ENCODE data around the gene PPIP5K2.
A peak's percentile ranks its signal among the peaks of the same experiment; 100 is the strongest.
"Not testable (repeated sequence)": the region's sequence is repeated elsewhere in the genome, so short reads cannot be mapped to it uniquely, and the experiment has no call there.

The PPIP5K2 gene

DNA sequence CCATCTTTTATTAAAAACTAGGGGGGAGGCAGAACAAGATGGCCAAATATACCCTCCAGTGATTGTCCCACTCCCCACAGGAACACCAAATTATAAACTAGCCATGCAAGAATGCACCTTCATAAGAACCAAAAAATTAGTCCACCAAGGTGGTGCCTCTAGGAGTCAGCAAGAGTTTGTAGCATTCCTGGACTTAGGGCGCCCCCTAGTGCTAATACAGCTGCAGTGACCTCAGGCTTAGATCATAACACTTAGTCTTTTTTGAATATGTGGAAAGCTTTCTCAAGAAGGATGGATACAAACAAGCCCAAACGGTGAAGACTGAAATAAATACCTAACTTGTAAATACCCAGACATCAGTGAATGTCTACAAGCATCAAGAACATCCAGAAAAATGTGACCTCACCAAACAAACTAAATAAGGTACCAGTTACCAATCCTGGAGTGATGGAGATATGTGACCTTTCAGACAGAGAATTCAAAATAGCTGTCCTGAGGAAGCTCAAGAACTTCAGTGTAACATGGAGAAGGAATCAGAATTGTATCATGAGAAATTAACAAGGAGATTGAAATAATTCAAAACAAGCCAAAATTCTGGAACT, 19.3 kb downstream of the PPIP5K2 start:
- peak; percentile 57 to 73 (median 61) for DNase-seq
- Histone ChIP-seq H3K4me3 (ENCODE audit: insufficient read depth, low read depth, low read length, poor library complexity, severe bottlenecking) (no peak overlapping the region), H3K27me3 (replicated peaks; ENCODE audit: control insufficient read depth, insufficient read depth, low read length, poor library complexity, severe bottlenecking) (no peaks in the 10 kb centered on the region), H3K9me3 (ENCODE audit: control insufficient read depth, low read length) (no peaks in the 10 kb centered on the region), H3K36me3 (ENCODE audit: control insufficient read depth, insufficient read depth, low read length) (peaks cover 15% of the 10 kb centered on the region), H3K4me1 (ENCODE audit: control insufficient read depth, insufficient read depth, low read length, poor library complexity, severe bottlenecking) (no peaks in the 10 kb centered on the region), H3K27ac (ENCODE audit: insufficient read depth, low read length, poor library complexity, severe bottlenecking) (no peak overlapping the region)

DNA sequence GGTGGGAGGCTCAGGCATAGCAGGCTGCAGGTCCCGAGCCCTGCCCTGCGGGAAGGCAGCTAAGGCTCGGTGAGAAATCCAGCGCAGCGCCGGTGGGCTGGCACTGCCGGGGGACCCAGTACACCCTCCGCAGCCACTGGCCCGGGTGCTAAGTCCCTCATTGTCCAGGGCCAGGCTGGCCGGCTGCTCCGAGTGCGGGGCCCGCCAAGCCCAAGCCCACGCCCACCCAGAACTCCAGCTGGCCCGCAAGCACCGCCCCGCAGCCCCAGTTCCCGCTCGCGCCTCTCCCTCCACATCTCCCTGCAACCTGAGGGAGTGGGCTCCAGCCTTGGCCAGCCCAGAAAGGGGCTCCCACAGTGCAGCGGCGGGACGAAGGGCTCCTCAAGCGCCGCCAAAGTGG, 22.0 kb downstream of the PPIP5K2 start:
- not testable (repeated sequence) for H3K9me3 ChIP-seq (ENCODE audit: control insufficient read depth, low read length); H3K27me3 ChIP-seq (replicated peaks; ENCODE audit: control insufficient read depth, insufficient read depth, low read length, poor library complexity, severe bottlenecking); H3K4me3 ChIP-seq (ENCODE audit: insufficient read depth, low read depth, low read length, poor library complexity, severe bottlenecking); H3K27ac ChIP-seq (ENCODE audit: insufficient read depth, low read length, poor library complexity, severe bottlenecking); H3K36me3 ChIP-seq (ENCODE audit: control insufficient read depth, insufficient read depth, low read length); DNase-seq; H3K4me1 ChIP-seq (ENCODE audit: control insufficient read depth, insufficient read depth, low read length, poor library complexity, severe bottlenecking)

- H3K4me3 ChIP-seq (ENCODE audit: insufficient read depth, low read depth, low read length, poor library complexity, severe bottlenecking): no peak overlapping the region
- no peak overlapping the region for H3K27ac ChIP-seq (ENCODE audit: insufficient read depth, low read length, poor library complexity, severe bottlenecking)
- no peaks in the 10 kb centered on the region for H3K4me1 ChIP-seq (ENCODE audit: control insufficient read depth, insufficient read depth, low read length, poor library complexity, severe bottlenecking)
- no peaks in the 10 kb centered on the region for H3K27me3 ChIP-seq (replicated peaks; ENCODE audit: control insufficient read depth, insufficient read depth, low read length, poor library complexity, severe bottlenecking)
- no peaks in the 10 kb centered on the region for H3K9me3 ChIP-seq (ENCODE audit: control insufficient read depth, low read length)
- no peak for DNase-seq
- H3K36me3 ChIP-seq (ENCODE audit: control insufficient read depth, insufficient read depth, low read length): peaks cover under 1% of the 10 kb centered on the region
Measured at GRCh38 chr5:103145196-103145595, 25.1 kb downstream of the PPIP5K2 start.

DNA sequence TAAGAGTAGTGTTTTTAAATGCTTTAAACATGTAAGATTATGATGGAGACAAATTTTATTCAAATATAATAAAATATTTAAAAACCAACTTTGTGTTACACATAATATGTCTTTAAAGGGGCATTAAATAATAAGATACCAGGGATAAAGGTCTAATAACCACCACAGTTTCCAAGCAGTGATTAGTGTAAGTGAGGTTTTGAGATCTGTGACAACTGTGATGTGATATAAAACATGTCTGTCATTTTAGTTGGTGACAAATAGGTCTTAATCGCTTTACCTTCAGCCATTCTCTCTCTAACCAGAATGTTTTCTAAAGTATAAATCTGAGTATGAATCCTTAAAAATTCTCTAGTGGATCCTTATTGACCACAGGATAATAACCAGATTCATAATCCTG, 28.1 kb downstream of the PPIP5K2 start:
- Histone ChIP-seq H3K4me1 (ENCODE audit: control insufficient read depth, insufficient read depth, low read length, poor library complexity, severe bottlenecking) (no peaks in the 10 kb centered on the region), H3K36me3 (ENCODE audit: control insufficient read depth, insufficient read depth, low read length) (peaks cover 11% of the 10 kb centered on the region), H3K27me3 (replicated peaks; ENCODE audit: control insufficient read depth, insufficient read depth, low read length, poor library complexity, severe bottlenecking) (no peaks in the 10 kb centered on the region), H3K9me3 (ENCODE audit: control insufficient read depth, low read length) (no peaks in the 10 kb centered on the region), H3K4me3 (ENCODE audit: insufficient read depth, low read depth, low read length, poor library complexity, severe bottlenecking) (no peak overlapping the region), H3K27ac (ENCODE audit: insufficient read depth, low read length, poor library complexity, severe bottlenecking) (no peak overlapping the region)
- no peak for DNase-seq

DNA sequence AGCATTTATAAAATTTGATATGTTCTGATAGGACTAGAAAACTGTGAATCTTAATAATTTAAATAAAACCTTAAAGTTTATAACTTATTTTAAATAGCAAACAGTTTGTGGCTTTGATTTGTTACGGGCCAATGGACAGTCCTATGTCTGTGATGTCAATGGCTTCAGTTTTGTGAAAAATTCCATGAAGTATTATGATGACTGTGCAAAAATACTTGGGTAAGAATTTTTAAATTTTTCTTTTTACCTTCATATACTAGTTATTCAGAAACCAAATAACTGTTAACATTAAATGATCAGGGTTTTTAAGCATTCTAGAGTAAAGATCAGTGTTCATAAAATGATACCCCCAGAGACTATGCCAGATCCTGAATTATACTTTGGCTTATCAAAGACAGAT, 31.1 kb downstream of the PPIP5K2 start:
- Histone ChIP-seq H3K4me1 (ENCODE audit: control insufficient read depth, insufficient read depth, low read length, poor library complexity, severe bottlenecking) (no peaks in the 10 kb centered on the region), H3K27me3 (replicated peaks; ENCODE audit: control insufficient read depth, insufficient read depth, low read length, poor library complexity, severe bottlenecking) (no peaks in the 10 kb centered on the region), H3K27ac (ENCODE audit: insufficient read depth, low read length, poor library complexity, severe bottlenecking) (no peak overlapping the region), H3K36me3 (ENCODE audit: control insufficient read depth, insufficient read depth, low read length) (peaks cover 21% of the 10 kb centered on the region), H3K9me3 (ENCODE audit: control insufficient read depth, low read length) (no peaks in the 10 kb centered on the region), H3K4me3 (ENCODE audit: insufficient read depth, low read depth, low read length, poor library complexity, severe bottlenecking) (no peak overlapping the region)
- no peak for DNase-seq

GRCh38 chr5:103166706-103167105, 46.6 kb downstream of the PPIP5K2 start:
- no peak overlapping the region for H3K27ac ChIP-seq (ENCODE audit: insufficient read depth, low read length, poor library complexity, severe bottlenecking)
- no peak for DNase-seq
- no peaks in the 10 kb centered on the region for H3K9me3 ChIP-seq (ENCODE audit: control insufficient read depth, low read length)
- H3K4me1 ChIP-seq (ENCODE audit: control insufficient read depth, insufficient read depth, low read length, poor library complexity, severe bottlenecking): no peaks in the 10 kb centered on the region
- H3K4me3 ChIP-seq (ENCODE audit: insufficient read depth, low read depth, low read length, poor library complexity, severe bottlenecking): no peak overlapping the region
- no peaks in the 10 kb centered on the region for H3K27me3 ChIP-seq (replicated peaks; ENCODE audit: control insufficient read depth, insufficient read depth, low read length, poor library complexity, severe bottlenecking)
- H3K36me3 ChIP-seq (ENCODE audit: control insufficient read depth, insufficient read depth, low read length): peaks cover 15% of the 10 kb centered on the region

GRCh38 chr5:103174147-103174546, 54.0 kb downstream of the PPIP5K2 start:
- H3K4me1 ChIP-seq (ENCODE audit: control insufficient read depth, insufficient read depth, low read length, poor library complexity, severe bottlenecking): no peaks in the 10 kb centered on the region
- no peaks in the 10 kb centered on the region for H3K9me3 ChIP-seq (ENCODE audit: control insufficient read depth, low read length)
- H3K36me3 ChIP-seq (ENCODE audit: control insufficient read depth, insufficient read depth, low read length): peaks cover 24% of the 10 kb centered on the region
- no peaks in the 10 kb centered on the region for H3K27me3 ChIP-seq (replicated peaks; ENCODE audit: control insufficient read depth, insufficient read depth, low read length, poor library complexity, severe bottlenecking)
- no peak for DNase-seq
- no peak overlapping the region for H3K4me3 ChIP-seq (ENCODE audit: insufficient read depth, low read depth, low read length, poor library complexity, severe bottlenecking)
- H3K27ac ChIP-seq (ENCODE audit: insufficient read depth, low read length, poor library complexity, severe bottlenecking): no peak overlapping the region

GRCh38 chr5:103177543-103177942, 57.4 kb downstream of the PPIP5K2 start:
- Histone ChIP-seq H3K4me3 (ENCODE audit: insufficient read depth, low read depth, low read length, poor library complexity, severe bottlenecking) (no peak overlapping the region), H3K27me3 (replicated peaks; ENCODE audit: control insufficient read depth, insufficient read depth, low read length, poor library complexity, severe bottlenecking) (no peaks in the 10 kb centered on the region), H3K9me3 (ENCODE audit: control insufficient read depth, low read length) (no peaks in the 10 kb centered on the region), H3K36me3 (ENCODE audit: control insufficient read depth, insufficient read depth, low read length) (peaks cover 34% of the 10 kb centered on the region), H3K27ac (ENCODE audit: insufficient read depth, low read length, poor library complexity, severe bottlenecking) (no peak overlapping the region), H3K4me1 (ENCODE audit: control insufficient read depth, insufficient read depth, low read length, poor library complexity, severe bottlenecking) (no peaks in the 10 kb centered on the region)
- no peak for DNase-seq

GRCh38 chr5:103178167-103178566, 58.1 kb downstream of the PPIP5K2 start:
- Histone ChIP-seq H3K27me3 (replicated peaks; ENCODE audit: control insufficient read depth, insufficient read depth, low read length, poor library complexity, severe bottlenecking) (no peaks in the 10 kb centered on the region), H3K4me1 (ENCODE audit: control insufficient read depth, insufficient read depth, low read length, poor library complexity, severe bottlenecking) (no peaks in the 10 kb centered on the region), H3K27ac (ENCODE audit: insufficient read depth, low read length, poor library complexity, severe bottlenecking) (no peak overlapping the region), H3K4me3 (ENCODE audit: insufficient read depth, low read depth, low read length, poor library complexity, severe bottlenecking) (no peak overlapping the region), H3K9me3 (ENCODE audit: control insufficient read depth, low read length) (no peaks in the 10 kb centered on the region), H3K36me3 (ENCODE audit: control insufficient read depth, insufficient read depth, low read length) (peaks cover 34% of the 10 kb centered on the region)
- no peak for DNase-seq

- no peak overlapping the region for H3K27ac ChIP-seq (ENCODE audit: insufficient read depth, low read length, poor library complexity, severe bottlenecking)
- no peaks in the 10 kb centered on the region for H3K9me3 ChIP-seq (ENCODE audit: control insufficient read depth, low read length)
- H3K36me3 ChIP-seq (ENCODE audit: control insufficient read depth, insufficient read depth, low read length): peaks cover 25% of the 10 kb centered on the region
- no peak for DNase-seq
- no peaks in the 10 kb centered on the region for H3K27me3 ChIP-seq (replicated peaks; ENCODE audit: control insufficient read depth, insufficient read depth, low read length, poor library complexity, severe bottlenecking)
- H3K4me3 ChIP-seq (ENCODE audit: insufficient read depth, low read depth, low read length, poor library complexity, severe bottlenecking): no peak overlapping the region
- H3K4me1 ChIP-seq (ENCODE audit: control insufficient read depth, insufficient read depth, low read length, poor library complexity, severe bottlenecking): no peaks in the 10 kb centered on the region
Measured at GRCh38 chr5:103186152-103186551, 66.1 kb downstream of the PPIP5K2 start.
